HG03039 (cell line): ENCODE results near the gene BCL2L1.

Experiments
- ATAC-seq: cut with Tn5 transposase; IDR thresholded peaks from one replicate; pipeline ENCODE4 v1.9.1; 2021; ENCODE audit warnings: mild to moderate bottlenecking, moderate library complexity; ENCODE audit not compliant: unreplicated experiment

Gene BCL2L1

DNA sequence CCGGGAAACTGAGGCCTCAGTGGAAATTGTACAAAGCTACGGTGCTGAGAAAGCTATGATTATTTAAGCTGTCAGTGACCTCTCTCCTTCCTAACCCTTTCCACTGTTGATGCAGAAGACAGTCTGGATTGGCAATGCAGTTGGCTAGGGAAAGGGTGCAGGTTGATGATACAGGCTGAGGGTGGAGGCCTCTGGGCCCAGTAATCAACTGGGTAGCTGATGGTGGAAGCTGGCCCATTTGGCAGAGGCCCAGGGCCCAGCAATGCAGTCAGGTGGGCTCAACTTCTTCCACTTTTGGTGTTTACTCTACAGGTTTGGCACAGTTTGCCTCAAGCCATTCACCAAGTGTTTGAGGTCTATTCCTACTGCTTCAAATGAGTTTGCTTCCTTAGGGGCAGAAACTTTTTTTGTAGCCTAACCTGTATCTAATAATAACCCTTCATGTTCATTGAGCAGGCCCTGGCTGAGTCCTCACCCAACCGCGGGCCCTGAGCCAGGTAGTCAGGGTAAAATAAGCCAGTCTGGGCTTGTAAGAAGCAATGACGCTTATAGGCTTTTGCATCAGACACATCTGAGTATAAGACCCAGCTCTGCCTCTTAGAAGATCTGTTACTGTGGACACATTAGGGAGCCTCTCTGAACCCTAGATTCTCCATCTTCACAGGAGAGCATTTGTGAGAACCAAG, 12.1 kb downstream of the BCL2L1 start:
- ATAC-seq: no peak

GRCh38 chr20:31709939-31710338, 12.7 kb downstream of the BCL2L1 start:
- ATAC-seq: no peak

GRCh38 chr20:31708736-31709534, 13.7 kb downstream of the BCL2L1 start:
- no peak for ATAC-seq

- ATAC-seq: no peak
These were observed 14.5 kb downstream of the BCL2L1 start for GRCh38 chr20:31707994-31708735.

- no peak for ATAC-seq
These were observed 15.4 kb downstream of the BCL2L1 start for GRCh38 chr20:31707258-31707615.

- ATAC-seq: no peak
These were observed 15.9 kb downstream of the BCL2L1 start for GRCh38 chr20:31706607-31707257.

DNA sequence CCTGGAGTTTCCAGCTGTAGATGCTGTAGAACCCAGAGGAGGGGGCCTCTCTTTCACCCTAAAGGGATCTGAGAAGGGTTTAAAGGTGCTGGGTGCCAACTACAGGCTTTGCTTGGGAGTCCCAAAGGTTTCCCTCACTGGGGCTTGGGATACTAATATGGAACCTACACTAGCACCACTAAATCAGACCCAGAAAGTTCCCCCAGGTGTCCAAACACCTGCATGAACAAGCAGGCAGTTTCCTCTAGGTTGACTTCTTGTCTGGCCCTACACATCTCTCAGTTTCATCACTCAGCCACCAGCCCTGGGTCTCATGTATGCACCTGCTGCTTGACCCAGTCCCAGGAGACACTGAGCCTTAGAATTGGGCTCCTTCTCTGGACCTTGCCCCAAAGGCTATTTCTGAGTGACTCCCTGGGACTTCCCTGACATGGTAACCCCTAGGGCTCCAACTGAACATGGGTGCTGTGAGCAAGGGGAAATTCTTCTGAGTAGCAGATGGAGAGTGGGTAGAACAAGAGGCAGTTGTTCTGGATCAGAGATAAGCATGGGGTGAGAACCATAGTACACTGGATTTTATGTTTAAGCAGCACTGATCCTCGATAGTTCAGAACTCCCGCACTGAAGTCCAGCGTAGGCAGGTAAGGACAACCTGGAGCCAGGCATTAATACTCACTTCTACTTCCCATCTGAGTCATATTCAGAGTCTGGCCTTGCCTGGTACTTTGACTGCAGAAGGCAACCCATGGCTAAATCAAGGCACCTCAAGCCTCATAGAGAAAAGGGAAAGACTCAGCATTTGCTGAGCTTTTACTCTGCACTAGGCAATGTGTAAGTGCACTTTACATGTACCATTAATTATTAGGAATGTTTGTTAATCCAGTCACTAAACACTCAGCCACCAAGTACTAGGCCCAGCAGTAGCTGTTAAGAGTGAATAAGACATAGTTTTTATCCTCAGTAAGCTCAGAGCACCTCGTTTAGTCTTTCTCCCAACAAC, 16.8 kb downstream of the BCL2L1 start:
- peak; percentile 73 for ATAC-seq

- no peak for ATAC-seq
These were observed 17.5 kb downstream of the BCL2L1 start for GRCh38 chr20:31705191-31705590.

- ATAC-seq: no peak
These were observed 18.2 kb downstream of the BCL2L1 start for GRCh38 chr20:31704225-31705119.

GRCh38 chr20:31701591-31701990, 21.1 kb downstream of the BCL2L1 start:
- ATAC-seq: no peak

GRCh38 chr20:31700747-31701146, 21.9 kb downstream of the BCL2L1 start:
- ATAC-seq: no peak

DNA sequence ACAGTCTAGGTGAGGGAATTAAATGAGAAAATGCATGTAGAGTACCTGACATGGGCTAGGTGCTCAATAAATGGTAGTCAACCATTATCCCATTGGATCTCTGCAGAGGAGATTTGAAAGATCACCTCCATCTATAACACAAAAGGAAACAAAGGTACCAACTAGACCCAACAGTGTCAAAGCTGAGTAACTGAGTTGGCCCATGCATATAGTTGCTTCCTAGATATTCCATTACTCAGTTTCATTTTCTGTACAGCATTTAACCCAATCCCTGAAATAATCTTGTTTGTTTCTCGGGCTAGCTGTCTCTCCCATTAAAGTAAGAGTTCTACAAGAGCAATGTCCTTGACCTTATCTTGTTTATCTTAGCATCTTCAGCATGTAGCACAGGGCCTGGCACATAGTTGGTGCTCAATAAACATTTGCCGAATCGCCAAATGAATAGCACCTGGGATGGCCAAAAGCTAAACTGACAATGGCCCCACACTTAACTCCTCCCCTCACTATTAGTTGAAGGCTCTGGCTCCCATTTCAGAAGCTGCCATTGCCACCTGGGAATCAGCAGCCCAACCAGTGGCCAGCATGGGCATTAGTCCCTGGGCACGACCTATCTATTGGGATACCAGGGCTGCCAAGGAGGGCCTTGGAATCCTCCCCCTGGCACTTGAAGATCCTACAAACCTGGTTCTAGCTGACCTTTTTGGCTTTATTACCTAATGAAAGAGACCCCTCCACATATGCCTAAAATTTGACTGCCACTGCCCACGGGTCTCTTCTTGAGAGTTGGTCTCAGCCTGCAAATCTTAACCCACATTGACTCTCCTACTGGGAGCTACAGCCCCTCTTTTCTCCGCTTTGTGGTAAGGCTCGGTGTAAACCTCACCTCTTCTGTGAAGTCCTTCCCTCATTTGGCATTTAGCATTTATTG, 22.6 kb downstream of the BCL2L1 start:
- ATAC-seq: no peak

DNA sequence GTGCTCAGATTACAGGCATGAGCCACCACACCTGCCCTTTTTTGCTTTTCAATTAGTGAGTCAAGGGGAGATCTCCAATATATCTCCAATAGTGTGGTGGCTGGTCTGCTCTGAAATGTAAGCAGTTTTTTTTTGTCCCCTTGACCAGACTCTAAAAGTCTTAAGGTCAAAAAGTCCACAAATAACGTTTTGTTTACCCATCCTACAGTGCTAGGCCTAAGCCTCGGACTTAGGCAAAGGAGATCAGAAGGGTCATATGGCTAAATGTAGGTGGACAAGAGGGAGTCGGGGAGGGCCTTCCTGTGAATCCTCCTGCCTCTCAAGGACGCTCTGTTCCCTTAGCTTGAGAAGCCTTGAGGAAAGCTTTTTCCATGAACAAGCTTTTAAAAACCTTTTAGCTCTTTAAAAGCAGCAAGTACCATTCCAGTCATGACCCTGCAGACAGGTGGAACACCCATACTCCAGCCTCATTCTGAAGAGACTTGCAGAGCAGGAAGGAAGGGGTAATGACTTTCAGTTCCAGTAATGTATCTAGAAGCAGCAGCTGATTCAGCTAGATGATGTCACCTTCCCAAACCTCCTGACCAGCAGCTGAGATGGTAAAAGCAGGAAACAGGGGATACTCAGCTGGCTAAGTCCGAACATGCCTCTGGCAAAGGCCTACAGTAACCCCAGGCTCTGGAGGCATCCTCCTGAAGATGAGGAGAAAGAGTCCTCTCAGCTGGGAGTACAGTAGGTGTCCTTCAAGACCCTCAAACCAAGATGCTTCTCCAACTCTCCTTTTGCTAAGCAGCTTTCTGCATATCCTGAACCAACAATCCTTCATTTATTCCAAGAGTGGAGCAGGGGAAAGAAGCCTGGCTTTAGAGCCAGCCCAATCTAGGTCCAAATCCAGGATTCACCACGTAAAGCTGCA, 23.6 kb downstream of the BCL2L1 start:
- peak; percentile 92 for ATAC-seq

DNA sequence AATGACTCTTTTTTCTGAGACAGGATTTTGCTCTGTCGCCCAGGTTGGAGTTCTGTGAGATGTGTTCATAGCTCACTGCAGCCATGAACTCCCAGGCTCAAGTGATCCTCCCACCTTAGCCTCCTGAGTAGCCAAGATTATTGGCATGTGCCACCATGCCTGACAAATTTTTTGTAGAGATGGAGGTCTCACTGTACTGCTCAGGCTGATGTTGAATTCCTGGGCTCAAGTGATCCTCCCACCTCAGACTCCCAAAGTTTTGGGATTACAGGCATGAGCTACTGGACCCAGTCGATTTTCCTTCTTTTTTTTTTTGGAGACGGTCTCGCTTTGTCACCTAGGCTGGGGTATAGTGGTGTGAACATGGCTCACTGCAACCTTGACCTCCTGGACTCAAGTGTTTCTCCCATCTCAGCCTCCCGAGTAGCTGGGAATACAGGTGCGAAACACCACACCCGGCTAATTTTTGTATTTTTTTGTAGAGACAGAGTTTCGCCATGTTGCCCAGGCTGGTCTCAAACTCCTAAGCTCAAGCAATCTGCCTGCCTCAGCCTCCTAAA, 24.3 kb downstream of the BCL2L1 start:
- ATAC-seq: no peak

GRCh38 chr20:31695849-31696804, 26.5 kb downstream of the BCL2L1 start:
- no peak for ATAC-seq
